ENCODE data around the gene KIF22. TPM values are rescaled to one million over a fixed set of nuclear protein-coding genes. Genes with fewer than 3 reads are reported as not detected.

Gene KIF22
- total and polyA plus RNA-seq, 9 of the 15 experiments (the other 6 are each of a cell fraction or from before 2014, with no cell fraction given) = 8.7 to 232 (median 131) TPM

GRCh38 chr16:29815032-29815721 lies 24.6 kb downstream of the KIF22 start (continued):
- TF ChIP-seq REST (IDR thresholded peaks at IDR 0.05; ENCODE audit: borderline replicate concordance) = no peak
- no peak for TF ChIP-seq REST (CRISPR knock-in tag; IDR thresholded peaks at IDR 0.05; ENCODE audit: low read depth)
- TF ChIP-seq, protein P1, sequence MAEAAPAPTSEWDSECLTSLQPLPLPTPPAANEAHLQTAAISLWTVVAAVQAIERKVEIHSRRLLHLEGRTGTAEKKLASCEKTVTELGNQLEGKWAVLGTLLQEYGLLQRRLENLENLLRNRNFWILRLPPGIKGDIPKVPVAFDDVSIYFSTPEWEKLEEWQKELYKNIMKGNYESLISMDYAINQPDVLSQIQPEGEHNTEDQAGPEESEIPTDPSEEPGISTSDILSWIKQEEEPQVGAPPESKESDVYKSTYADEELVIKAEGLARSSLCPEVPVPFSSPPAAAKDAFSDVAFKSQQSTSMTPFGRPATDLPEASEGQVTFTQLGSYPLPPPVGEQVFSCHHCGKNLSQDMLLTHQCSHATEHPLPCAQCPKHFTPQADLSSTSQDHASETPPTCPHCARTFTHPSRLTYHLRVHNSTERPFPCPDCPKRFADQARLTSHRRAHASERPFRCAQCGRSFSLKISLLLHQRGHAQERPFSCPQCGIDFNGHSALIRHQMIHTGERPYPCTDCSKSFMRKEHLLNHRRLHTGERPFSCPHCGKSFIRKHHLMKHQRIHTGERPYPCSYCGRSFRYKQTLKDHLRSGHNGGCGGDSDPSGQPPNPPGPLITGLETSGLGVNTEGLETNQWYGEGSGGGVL (CRISPR knock-in tag; IDR thresholded peaks at IDR 0.05) = no peak
- TF ChIP-seq ZNF274 (IDR thresholded peaks at IDR 0.05; ENCODE audit: borderline replicate concordance, low read depth, low read length) = no peak
- TF ChIP-seq KLF13 (tag; IDR thresholded peaks at IDR 0.05; ENCODE audit: borderline replicate concordance, low read depth) = 0 out of 2 replicates have a peak, but pooled peaks have one; percentile 11
- TF ChIP-seq ZBTB7A (IDR thresholded peaks at IDR 0.05; ENCODE audit: borderline replicate concordance, control insufficient read depth, low read depth, low read length) = peak; percentile 21; the same call in 1 of the 2 replicates
- 0 out of 2 replicates have a peak, but pooled peaks have one; percentile 36 for TF ChIP-seq ZNF143 (CRISPR knock-in tag; IDR thresholded peaks at IDR 0.05)
- TF ChIP-seq ZNF324 (CRISPR knock-in tag; IDR thresholded peaks at IDR 0.05) = no peak
- no peak for TF ChIP-seq RBBP5 (IDR thresholded peaks at IDR 0.05; ENCODE audit: borderline replicate concordance, insufficient read depth, low read length, poor library complexity, severe bottlenecking)
- TF ChIP-seq PKNOX1 (IDR thresholded peaks at IDR 0.05) = peak; percentile 44; the same call in 1 of the 2 replicates
- TF ChIP-seq, protein P2, sequence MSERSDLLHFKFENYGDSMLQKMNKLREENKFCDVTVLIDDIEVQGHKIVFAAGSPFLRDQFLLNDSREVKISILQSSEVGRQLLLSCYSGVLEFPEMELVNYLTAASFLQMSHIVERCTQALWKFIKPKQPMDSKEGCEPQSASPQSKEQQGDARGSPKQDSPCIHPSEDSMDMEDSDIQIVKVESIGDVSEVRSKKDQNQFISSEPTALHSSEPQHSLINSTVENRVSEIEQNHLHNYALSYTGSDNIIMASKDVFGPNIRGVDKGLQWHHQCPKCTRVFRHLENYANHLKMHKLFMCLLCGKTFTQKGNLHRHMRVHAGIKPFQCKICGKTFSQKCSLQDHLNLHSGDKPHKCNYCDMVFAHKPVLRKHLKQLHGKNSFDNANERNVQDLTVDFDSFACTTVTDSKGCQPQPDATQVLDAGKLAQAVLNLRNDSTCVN (CRISPR knock-in tag; IDR thresholded peaks at IDR 0.05) = peak; percentile 37; the same call in 1 of the 2 replicates
- TF ChIP-seq HDGF (IDR thresholded peaks at IDR 0.05) = peak; percentile 81

Data from K562 (cell line).